GF-D8 (cell line): ENCODE results near the gene TMEM250.
A peak's percentile ranks its signal among the peaks of the same experiment; 100 is the strongest.

Experiments
- DNase-seq: peaks from one replicate; lab custom pipeline; 2025; lab: John Stamatoyannopoulos, UW

The TMEM250 gene

GRCh38 chr9:136082496-136083361 lies 35.9 kb downstream of the TMEM250 start:
- no peak for DNase-seq

- DNase-seq = no peak
Observed at GRCh38 chr9:136081826-136082495, 36.7 kb downstream of the TMEM250 start.

GRCh38 chr9:136081113-136081825 lies 37.4 kb downstream of the TMEM250 start:
- DNase-seq = no peak

DNA sequence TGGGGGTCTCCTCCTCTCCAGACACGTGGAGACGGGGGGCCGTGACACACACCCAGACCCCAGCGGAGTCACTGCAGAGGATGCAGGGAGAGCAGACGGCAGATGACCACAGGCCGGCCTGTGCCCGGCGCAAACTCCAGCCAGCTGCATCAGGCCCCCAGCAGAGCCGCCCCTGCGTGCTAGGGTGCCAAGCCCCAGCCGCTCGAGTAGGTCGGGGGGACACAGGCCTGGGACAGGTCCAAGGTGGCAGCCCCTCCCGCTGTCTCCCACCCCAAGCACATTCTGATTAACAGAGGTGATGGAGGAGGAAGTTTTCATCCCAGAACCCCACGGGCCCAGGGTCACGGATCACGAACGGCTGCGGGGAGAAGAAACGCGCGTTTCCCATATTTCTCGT lies 38.0 kb downstream of the TMEM250 start:
- DNase-seq = no peak

GRCh38 chr9:136079916-136080246 lies 38.8 kb downstream of the TMEM250 start:
- no peak for DNase-seq

GRCh38 chr9:136079211-136079915 lies 39.3 kb downstream of the TMEM250 start:
- peak; percentile 10 for DNase-seq

DNA sequence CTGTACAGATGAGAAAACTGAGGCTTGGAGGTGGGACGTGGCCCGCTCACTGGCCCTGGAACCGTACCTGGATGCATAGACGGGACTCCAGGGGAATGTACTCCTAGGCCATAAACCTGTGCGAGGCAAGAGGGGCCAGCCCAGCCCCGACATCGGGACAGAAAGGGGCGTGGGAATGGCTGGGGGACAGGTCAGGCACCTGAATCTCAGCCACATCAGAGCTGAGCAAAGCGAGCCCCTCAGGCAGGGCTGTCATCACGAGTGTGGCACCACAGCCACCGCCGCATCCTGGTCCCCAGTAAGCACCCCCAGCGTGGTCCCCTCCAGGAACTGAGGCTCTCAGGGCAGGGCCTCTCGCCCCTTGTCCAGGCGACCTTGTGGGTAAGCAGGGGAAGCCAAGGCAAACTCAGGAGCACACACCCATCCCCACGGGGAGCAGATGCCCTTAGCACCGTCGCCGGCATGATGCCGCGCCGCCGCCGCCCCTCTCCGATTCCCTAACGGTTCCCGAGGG lies 40.1 kb downstream of the TMEM250 start:
- no peak for DNase-seq

- DNase-seq = no peak
Observed at GRCh38 chr9:136078024-136078423, 40.7 kb downstream of the TMEM250 start.

DNA sequence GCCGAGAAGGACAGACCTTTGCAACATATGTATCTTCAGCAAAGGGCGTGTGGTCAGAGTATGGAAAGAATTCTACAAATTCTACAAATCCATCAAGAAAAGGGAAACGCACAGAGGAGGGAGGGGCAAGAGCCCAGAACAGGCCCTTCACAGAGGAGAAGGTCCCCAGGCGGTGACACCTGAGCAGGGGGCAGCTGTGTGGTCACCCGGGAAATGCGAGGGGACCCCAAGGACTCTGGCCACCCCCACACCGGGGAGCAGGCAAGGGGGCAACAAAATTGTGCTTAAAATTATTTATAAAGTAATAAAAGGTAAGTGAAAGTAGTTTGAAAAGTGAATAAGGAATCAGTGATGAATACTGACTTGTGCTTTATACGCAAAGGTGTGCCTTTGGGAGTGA lies 41.2 kb downstream of the TMEM250 start:
- DNase-seq = no peak

DNA sequence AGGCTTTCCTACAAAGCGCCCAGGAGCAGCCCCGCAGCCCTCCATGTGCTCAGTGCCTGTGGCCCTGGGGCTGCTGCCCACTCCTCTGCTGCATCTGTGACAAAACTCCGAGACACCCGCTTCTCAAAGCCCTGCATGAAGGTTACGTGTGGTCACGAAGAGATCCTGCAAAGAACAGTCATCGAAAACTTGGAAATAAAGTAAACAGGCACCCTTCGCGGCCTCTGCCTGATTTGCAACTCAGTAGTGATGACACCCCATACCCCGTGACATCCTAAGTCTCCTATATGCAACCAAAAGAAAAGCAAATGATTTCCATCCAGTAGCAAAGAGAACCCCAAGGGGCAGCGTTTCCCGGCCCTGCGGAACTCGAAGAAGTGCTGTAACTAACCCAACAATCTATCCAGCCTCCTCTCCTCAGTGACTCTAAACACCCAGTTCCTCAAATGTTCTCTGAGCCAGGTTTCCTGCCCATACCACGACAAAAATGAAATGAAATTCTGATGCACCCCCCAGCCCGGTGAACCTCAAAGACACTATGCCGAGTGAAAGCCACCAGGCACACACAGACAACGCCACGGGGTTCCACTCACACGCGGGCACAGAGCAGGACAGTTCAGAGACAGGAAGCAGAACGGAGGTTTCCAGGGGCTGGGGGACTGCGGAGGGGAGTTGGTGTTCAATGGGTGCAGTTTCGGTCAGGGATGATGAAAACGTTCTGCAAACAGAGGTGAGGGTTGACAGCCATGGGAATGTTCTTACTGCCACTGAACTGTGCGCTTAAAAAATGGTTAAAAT lies 42.6 kb downstream of the TMEM250 start:
- no peak for DNase-seq

- DNase-seq = no peak
Observed at GRCh38 chr9:136075134-136075841, 43.4 kb downstream of the TMEM250 start.

DNA sequence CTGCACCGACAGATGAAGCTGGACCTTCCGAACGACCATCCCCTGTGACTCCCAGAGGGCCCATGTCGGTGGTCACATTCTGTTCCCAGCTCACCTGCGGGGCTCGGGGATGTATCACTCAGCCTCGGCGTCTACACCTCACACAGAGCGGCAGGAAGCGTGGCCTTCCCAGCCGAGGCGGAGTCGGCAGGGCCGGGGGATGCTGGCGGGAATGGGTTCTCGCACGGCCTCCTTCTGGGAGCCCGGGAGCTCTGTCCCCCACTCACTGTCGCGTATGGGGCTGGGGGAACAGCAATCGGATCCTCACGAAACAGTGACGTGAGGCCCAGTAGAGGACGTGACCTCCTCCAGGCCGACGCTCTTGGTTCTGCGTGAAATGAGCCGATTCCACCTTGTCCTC lies 44.0 kb downstream of the TMEM250 start:
- no peak for DNase-seq
